ENCODE measurements around the gene SYK.
"Not testable (repeated sequence)": the region's sequence is repeated elsewhere in the genome, so short reads cannot be mapped to it uniquely, and the experiment has no call there.

Gene SYK

DNA sequence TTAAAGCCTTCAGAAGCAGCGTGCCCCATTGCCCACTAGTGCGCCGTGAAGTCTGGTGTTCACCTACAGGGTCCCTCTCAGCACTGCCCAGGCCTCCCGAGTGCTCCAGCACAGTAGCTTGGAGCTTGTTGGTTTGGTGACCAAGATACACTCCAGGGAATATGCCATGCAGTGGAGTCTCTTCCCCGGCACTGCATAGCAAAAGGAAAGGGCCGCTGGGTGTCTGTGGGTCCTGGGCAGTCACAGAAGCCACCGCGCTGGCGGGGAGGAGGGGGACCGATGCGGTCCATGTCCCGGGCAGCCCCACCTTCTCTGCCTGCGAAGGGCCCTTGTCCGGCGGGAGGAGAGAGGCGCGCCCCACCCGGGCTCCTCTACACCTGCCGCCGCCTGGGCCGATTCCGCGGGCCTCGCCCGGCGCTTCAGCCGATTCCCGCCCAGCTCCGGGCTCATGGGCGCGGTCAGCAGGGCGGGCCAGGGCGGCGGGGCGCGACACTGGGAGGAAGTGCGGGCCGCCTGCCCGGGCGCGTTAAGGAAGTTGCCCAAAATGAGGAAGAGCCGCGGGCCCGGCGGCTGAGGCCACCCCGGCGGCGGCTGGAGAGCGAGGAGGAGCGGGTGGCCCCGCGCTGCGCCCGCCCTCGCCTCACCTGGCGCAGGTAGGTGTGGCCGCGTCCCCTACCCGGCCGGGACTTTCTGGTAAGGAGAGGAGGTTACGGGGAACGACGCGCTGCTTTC lies at the start of gene SYK:
Gene SYK (plus strand): TSS at position 579 of the 732 bp plus-strand sequence. CDS start 42,080 bp downstream, outside the sequence.
- no peak for DNase-seq (ENCODE audit: insufficient read length, low spot score)
- no peak for FAIRE-seq

DNA sequence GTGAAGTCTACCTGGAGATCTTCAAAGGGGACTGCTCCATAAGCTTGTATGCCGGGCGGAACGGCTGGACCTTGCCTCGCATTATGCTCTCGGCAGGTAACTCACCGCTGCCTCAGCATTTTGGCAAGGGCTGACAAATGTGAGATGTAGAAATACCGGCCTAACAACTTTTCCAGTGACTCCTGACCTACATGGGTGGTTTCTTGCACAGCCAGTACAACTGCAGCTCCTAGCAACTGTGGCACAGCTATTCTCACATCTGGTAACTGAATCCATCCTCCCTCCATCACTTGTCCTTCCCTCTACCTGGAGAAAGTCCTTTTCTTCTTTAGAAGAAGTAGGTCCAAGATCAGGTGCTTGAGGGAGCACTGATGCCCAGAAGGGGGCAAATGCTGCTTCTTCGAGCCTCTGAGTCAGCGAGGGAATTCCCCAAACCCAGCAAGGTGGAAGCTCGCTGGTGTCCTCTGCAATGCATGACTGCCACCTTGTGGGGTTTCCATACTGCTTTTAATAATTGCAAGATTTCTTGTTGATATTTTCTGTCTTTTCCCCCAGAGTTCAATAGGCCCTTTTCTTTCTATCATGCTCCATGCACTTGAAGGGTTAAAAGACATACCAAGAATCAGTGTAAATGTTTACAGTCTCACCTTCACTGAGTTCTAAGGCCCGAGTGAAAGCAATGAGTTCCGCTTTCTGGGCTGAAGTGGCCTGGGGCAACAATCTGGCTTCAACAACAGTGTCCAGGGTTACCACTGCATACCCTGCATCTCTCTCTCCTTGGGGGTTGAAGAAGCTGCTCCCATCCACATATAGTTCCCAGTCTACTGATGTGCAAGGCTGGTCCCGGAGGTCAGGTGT lies 45.9 kb upstream of the SYK start:
- FAIRE-seq; DNase-seq (ENCODE audit: insufficient read length, low spot score): not testable (repeated sequence)

DNA sequence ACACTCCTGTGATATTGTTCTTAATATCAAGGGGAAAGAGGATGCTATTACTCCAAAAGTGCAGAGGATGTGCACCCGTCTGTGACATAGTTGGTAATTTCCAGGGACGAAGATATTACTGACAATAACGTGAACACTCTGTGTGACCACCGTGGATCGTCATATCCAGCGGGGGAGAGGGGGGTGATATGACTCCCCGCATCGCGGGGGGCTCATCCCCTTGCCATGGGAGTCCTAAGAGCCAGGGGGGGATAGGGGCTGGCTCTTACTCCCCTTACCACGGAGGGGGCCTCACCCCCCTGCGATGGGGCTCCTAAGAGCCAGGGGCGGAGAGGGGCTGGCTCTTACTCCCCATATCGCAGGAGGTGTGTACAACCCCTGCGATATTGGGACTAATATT lies 41.0 kb upstream of the SYK start:
- not testable (repeated sequence) for FAIRE-seq; DNase-seq (ENCODE audit: insufficient read length, low spot score)

DNA sequence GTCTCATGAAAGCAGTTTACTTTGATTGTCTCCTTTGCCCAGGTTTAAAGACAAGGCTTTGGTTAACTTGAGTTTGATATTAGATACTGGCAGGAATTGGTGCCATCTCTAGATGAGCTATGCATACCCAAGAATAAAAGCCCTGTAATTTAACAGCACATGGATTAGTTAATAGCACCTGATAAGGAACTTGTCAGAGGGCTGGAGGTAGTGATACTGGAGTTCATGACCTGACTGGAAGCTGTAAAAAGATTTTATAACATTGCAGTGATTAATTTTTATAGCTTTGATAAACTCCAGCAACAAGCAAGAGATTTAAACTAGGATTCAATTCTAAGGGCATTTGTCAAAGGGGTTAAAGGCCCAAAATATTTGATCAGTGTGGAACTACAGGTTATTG lies 34.9 kb upstream of the SYK start:
- no peak for DNase-seq (ENCODE audit: insufficient read length, low spot score)
- no peak for FAIRE-seq

DNA sequence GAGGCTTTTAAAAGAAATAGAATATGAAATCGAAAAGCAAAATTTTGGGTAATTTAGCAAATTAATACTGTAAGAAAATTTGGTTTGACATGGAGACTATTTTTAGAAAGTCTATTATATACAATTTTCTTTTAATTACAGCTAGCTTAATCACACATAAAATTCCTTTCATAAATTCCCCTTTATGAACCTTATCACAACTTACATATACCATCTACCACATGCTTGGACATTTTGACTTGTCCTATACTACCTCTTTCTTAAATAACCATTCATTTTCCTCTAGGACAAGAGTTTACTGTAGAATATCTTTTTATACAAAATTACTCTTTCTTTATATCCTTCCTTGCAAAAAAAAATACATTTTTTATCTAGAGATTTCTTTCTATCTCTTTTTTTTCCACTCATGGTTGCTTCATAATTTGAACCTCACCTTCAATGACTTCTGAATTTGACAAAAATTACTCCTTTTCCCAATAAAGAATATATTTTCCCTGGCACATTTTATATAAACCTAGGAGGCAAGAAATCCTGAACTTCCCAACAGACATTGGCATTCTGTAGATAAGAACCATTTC lies 34.0 kb upstream of the SYK start:
- FAIRE-seq = no peak
- DNase-seq (ENCODE audit: insufficient read length, low spot score) = no peak

DNA sequence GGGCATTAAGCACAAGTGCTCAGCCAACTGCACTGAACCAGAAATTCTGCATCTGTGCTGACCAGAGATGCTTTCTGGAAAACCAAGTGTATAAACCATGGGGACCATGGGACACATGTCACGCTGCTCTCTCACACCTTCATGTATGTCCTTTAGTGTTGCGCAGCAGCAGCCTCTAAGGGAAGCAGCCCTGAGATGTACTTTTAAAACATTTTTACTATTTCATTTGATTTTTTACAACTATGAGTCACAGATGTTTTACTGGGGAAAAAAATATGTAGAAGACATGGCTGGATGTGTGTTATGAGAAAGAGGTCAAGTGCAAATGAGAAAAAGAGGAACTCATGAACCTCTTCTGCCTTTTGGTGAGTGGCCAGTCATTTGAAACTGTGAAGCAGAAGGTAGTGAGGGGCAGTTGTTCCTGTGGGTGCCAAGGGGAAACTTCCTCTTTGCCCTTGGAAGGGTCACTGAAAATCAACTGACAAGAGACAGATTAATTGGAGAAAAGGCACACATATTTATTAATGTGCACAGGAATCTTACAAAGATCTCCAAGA lies 31.4 kb upstream of the SYK start:
- no peak for FAIRE-seq
- no peak for DNase-seq (ENCODE audit: insufficient read length, low spot score)

DNA sequence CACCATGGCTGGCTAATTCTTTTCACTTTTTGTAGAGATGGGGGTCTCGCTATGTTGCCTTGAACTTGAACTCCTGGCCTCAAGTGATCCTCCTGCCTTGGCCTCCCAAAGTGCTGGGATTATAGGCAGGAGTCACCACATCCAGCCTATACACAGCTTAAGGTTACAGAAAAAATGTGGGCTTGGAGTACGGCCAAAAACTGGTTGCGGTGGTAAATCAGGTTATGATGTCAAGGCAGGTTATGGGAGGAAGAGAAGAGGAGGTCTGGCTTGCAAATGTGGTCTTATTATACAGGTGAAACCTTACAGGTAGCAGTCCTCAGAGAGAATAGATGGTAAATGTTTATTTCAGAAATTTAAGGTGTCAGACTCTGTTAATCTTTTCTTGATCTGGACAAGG lies 30.7 kb upstream of the SYK start:
- DNase-seq (ENCODE audit: insufficient read length, low spot score) (no peak), FAIRE-seq (no peak)

DNA sequence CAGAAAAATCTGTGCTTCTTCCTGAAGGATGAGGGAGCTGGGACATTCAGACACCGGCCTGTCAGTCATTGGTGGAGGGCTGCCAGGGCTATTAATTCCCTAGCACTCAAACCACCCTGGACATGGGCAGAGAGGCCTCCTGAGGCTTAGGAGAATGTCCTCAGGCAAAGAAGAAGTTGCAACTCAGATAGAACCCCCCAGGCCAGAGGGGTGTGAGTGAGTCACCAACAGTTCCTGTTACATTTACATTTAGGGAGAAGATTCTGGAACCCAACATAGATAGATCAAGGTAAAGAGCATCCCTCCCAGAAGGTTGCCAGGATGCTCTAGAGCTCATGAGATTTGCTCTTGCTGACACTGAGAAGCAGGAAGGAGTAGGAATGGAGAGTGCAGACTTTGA lies 29.2 kb upstream of the SYK start:
- FAIRE-seq (no peak), DNase-seq (ENCODE audit: insufficient read length, low spot score) (no peak)

DNA sequence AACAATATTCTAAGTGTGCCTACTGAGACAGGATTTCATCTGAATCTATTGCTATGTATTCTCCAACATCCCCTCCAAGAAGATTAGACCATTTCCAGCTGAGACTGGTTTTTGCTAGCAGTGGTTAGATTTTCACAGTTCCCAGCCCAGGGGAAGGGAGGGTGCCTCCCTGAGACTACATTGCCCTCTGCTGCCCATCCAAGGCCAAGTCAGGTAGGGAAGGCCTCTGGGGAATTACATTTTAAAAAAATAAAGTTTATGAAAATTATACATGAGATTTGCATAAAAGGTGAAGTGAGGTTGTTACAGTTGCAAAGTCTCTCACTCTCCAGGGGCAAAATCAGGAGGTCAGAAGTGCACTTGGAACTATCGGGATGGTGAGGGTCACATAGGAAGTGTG lies 28.0 kb upstream of the SYK start:
- no peak for FAIRE-seq

DNA sequence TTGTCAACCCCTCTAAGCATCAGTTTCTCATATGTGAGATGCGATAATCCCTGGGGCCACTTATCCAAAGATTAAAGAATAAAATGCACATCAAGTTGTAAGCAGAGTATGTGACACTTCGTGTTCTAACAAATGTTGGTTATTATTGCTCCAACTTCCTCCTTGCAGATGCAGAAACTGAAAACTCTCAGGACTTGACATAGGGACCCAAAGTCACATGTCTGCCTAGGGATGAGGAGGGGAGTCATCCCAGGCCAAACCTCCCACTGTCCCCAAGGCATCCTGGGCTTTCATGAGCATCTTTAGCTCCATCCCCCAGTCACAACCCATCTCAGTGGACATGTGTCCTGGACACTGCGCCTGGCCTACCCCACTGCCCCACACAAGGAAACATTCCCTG lies 27.5 kb upstream of the SYK start:
- FAIRE-seq = no peak

More for the DNA sequence above, 28.0 kb upstream of the SYK start:
- no peak for DNase-seq (ENCODE audit: insufficient read length, low spot score)

DNA sequence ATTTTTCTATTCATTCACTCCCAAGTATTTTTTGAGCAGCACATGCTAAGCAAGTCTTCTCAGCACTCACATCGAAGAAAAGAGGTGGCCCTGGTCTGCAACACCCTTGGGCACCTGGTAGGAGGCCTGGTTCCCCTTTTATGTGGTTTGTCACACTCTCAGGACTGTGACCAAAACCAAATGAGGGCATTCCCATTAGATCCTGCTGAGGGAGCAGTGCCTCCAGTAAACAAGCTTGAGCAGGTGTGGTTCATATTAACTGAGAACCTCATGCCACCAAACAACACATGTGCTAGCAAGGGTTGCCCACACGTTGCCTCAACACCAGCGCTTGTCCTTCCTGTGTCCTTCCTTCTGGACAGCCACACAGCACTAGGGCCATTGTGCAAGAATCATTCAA lies 26.9 kb upstream of the SYK start:
- DNase-seq (ENCODE audit: insufficient read length, low spot score) (no peak), FAIRE-seq (no peak)

More for the DNA sequence above, 27.5 kb upstream of the SYK start:
- no peak for DNase-seq (ENCODE audit: insufficient read length, low spot score)

DNA sequence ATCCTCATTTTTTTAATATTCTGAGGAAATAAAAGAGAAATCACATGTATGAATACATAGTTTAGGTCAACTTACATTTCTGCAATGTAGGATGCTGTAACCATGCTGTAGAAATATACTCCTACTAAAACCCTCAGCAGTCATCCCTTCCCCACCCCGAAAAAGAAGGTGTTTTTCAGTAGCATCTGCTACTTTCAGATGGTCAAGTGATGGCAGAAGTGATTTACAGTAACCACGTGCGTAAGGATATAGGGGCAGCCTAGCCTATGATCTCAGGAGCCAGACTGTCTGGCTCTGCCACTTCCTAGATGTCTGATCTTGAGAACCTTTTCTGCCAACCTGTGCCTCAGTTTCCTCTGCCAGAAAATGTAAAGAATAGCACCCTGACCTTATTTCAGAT lies 26.0 kb upstream of the SYK start:
- DNase-seq (ENCODE audit: insufficient read length, low spot score) = no peak
- no peak for FAIRE-seq

DNA sequence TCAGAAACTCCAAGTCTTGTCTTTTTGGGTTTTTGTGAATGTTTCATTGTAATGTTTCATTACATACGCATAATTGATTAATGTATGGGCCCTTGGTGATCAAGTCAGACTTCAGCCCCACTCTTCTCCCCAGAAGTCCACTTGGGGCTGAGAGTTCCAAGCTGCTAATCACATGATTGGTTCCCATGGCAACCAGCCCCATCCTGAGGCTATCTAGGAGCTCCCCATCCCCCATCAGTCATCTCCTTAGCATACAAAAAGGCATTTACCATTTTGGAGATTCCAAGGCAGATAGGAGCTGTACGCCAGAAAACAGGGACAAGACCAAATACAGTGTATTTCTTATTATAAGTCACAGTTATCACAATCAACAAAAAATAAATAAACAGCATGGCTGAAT lies 22.9 kb upstream of the SYK start:
- no peak for FAIRE-seq

DNA sequence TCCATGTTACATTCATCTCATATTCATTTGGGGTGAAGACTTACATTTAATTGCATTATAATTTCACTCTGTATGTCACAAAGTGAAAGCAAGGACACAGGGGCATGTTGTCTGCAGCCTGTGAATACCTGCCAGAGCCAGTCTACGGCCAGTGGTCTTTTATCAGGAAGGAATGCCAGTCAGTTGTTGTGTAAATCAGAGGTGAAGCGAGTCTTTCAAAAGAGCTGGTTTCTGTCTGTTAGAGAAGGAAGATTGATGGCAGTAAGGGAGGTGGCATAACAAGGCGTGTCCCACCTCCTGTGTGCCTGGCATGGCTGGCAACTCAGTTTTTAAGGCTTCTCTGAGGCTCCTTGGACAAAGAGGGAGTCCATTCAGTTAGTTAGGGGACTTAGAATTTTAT lies 18.1 kb upstream of the SYK start:
- no peak for DNase-seq (ENCODE audit: insufficient read length, low spot score)
- no peak for FAIRE-seq

More for the DNA sequence above, 22.9 kb upstream of the SYK start:
- no peak for DNase-seq (ENCODE audit: insufficient read length, low spot score)

DNA sequence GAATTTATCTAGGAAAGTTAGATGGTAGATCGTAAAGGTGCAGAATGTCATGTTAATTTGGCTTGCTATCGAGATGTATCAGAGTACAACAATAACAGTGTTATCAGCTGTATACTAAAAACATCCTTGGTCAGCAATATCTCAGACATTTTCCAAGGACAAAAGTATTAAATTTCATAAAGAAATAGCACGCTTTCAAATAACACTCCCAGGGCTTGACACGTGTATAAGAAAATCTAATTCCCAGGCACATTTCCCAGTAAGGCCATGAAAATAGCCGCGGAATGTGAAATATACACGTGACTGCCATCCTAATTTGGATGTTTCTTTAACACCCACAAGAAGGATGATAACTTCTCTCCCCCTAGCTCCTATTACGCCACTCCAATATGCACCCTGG lies 17.7 kb upstream of the SYK start:
- FAIRE-seq (no peak), DNase-seq (ENCODE audit: insufficient read length, low spot score) (no peak)

DNA sequence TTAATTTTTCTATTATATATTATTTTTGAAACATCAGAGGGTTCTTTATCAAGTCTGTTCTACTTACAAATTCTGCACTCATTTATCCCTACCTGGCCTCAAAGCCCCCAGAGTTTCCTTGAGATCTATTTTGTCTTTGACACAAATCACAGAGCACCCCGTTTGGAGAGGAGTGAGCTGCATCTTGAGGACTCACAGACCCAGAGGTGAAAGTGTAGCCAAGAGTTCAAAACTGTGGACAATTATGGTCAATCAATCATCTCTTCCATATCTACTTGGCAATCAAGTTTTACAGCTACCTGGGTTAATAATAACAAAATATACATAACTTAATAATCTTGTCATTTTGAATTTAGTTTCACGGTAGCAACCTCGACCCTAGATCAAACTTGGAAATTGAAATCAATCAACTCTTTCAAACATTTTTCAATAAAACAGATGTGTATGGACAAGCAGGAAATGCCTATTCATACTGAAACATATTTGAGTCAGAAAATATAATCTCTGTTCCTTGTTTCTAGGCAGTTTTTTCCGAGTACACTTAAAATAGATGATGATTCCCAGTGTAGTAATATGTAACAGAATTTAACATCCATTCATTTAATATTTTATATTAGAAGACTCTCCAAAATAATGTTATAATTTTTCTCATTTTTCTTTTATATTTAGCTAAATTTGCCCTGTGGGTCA lies 13.7 kb upstream of the SYK start:
- no peak for DNase-seq (ENCODE audit: insufficient read length, low spot score)
- no peak for FAIRE-seq

DNA sequence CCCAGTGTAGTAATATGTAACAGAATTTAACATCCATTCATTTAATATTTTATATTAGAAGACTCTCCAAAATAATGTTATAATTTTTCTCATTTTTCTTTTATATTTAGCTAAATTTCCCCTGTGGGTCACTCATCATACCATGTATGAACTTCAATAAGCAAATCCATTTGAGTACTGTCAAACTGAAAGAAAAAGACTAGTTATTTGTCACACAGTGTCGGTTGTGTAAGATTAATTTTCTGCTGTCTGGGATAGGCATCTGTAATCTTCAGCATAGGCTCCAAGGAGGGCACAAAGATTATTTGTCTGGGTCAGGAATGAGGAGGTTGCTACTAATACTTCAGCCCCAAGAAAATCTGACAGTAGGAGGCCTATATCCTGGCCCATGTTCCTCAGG lies 13.1 kb upstream of the SYK start:
- FAIRE-seq; DNase-seq (ENCODE audit: insufficient read length, low spot score): not testable (repeated sequence)

DNA sequence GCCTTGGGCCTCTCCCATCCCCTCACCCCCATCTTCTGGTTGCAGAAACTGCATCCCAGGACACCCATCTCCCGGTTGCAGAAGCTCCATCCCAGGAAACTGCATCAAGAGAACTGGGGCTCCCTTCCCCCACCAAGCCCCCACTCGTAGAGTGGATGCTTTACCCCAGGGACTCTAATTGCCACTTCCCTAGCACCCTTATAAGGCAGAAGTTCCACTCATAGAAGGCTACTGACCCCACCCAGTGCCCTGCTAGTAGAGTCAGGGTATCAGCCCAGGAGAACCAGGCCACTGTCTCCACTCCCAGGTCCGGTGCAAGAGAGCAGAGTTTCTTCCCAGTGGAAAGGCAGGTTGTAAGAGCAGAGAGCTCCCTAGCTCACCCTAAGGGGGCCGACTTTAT lies 12.2 kb upstream of the SYK start:
- FAIRE-seq = no peak
- no peak for DNase-seq (ENCODE audit: insufficient read length, low spot score)

DNA sequence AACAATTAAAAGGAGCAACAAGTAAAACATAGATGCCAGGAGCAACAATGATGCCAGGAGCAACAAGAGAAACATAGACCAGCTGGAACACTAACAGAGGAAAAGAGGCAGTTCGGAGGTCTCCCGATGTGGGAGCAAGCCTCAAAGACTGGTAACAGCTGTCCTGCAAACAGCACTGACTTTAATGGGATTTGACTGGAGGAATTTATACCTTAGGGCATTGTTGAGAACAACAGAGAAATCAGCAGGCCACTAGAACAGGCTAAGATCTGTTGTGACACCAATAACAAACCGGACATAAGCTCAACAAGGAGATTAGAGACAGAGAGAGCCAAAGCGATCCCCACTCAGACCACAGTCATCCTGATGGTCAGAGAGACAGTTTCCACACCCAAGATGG lies 11.8 kb upstream of the SYK start:
- no peak for FAIRE-seq
- no peak for DNase-seq (ENCODE audit: insufficient read length, low spot score)

DNA sequence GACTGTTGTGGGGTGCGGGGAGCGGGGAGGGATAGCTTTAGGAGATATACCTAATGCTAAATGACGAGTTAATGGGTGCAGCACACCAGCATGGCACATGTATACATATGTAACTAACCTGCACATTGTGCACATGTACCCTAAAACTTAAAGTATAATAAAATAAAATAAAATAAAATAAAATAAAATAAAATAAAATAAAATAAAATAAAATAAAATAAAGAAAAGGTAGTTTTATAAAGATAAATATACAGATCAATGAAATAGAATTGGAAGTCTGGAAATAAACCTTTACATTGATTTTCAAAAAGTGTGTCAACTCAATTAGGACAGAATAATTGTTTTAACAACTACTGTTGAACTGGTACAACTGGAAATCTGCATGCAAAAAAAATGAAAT lies 8.6 kb upstream of the SYK start:
- not testable (repeated sequence) for DNase-seq (ENCODE audit: insufficient read length, low spot score); FAIRE-seq

DNA sequence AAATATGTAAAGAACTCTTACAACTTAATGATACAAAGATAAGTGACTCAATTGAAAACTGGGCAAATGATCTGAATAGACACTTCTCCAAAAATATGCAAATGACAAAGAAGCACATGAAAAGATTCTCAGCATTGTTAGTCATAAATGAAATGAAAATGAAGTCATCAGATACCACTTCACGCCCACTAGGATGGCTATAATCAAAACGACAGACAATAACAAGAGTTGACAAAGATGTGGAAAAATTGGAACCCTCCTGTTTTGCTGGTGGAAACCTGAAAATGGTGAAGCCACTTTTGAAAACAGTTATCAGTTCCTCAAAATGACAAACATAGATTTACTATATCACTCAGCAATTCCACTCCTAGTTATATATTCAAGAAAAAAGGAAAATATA lies 7.9 kb upstream of the SYK start:
- FAIRE-seq (no peak), DNase-seq (ENCODE audit: insufficient read length, low spot score) (no peak)
